Measurements from ENCODE around the gene NUDT8. TPM values are rescaled to one million over a fixed set of nuclear protein-coding genes. Genes with fewer than 3 reads are reported as not detected.

NUDT8 gene
- total RNA-seq, 1 donor from 2014 or later = 6.2 TPM

DNA sequence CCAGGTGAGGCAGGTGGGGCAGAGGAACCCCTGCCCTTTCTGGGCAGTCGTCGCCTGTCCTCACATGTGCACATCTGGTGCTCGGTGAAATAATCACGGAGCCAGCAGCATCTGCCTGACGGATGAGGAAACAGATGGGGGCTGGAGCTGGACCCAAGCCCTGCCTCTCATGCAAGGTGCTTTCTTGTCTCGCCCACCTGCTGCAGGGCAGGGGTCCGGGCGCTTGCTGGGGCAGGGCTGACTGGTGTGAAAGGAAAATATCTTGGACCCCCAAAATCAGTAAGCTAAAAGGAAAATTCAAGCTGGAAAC, 41.4 kb upstream of the NUDT8 start:
- no peak for TF ChIP-seq CTCF (IDR thresholded peaks at IDR 0.05; ENCODE audit: unreplicated experiment)
- no peak overlapping the region for H3K27ac Mint-ChIP-seq
- H3K4me1 Mint-ChIP-seq = peaks cover 24% of the 10 kb centered on the region
- no peaks in the 10 kb centered on the region for H3K27me3 Mint-ChIP-seq (ENCODE audit: low read depth)
- H3K36me3 Mint-ChIP-seq = no peaks in the 10 kb centered on the region
- peaks cover under 1% of the 10 kb centered on the region for H3K9me3 Mint-ChIP-seq
- no peak for DNase-seq (ENCODE audit: low spot score in 2 of 2, unreplicated experiment in 2 of 2)
- no peak overlapping the region for H3K4me3 Mint-ChIP-seq

GRCh38 chr11:67670316-67671210, 40.8 kb upstream of the NUDT8 start:
- no peak overlapping the region for H3K27ac Mint-ChIP-seq
- no peak for DNase-seq (ENCODE audit: low spot score in 2 of 2, unreplicated experiment in 2 of 2)
- no peak for TF ChIP-seq CTCF (IDR thresholded peaks at IDR 0.05; ENCODE audit: unreplicated experiment)

DNA sequence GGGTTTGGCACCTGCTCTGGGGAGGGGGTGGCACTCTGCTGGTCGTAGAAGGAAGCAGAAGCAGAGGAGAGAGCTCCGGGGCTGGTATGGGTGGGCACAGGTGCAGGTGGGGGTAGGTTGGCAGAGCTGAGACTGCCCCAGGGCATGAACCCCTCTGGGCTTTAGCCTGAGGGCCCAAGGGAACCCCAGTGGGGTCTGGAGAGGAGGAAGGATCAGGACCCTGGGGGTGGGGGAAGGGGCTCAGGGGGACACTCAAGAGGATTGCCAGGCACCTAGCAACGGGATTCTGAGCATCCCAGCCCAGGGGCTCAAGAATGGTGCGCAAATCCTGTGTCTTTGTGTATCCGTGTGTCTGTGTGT, 38.4 kb upstream of the NUDT8 start:
- Mint-ChIP-seq H3K4me3 (no peak overlapping the region), H3K9me3 (no peaks in the 10 kb centered on the region), H3K27ac (no peak overlapping the region), H3K27me3 (ENCODE audit: low read depth) (no peaks in the 10 kb centered on the region), H3K4me1 (no peaks in the 10 kb centered on the region), H3K36me3 (no peaks in the 10 kb centered on the region)
- DNase-seq (ENCODE audit: low spot score in 2 of 2, unreplicated experiment in 2 of 2) = no peak
- no peak for TF ChIP-seq CTCF (IDR thresholded peaks at IDR 0.05; ENCODE audit: unreplicated experiment)

More at GRCh38 chr11:67670316-67671210, 40.8 kb upstream of the NUDT8 start:
- Mint-ChIP-seq H3K27me3 (ENCODE audit: low read depth) (no peaks in the 10 kb centered on the region), H3K36me3 (no peaks in the 10 kb centered on the region), H3K9me3 (no peaks in the 10 kb centered on the region), H3K4me3 (no peak overlapping the region), H3K4me1 (peaks cover 24% of the 10 kb centered on the region)

DNA sequence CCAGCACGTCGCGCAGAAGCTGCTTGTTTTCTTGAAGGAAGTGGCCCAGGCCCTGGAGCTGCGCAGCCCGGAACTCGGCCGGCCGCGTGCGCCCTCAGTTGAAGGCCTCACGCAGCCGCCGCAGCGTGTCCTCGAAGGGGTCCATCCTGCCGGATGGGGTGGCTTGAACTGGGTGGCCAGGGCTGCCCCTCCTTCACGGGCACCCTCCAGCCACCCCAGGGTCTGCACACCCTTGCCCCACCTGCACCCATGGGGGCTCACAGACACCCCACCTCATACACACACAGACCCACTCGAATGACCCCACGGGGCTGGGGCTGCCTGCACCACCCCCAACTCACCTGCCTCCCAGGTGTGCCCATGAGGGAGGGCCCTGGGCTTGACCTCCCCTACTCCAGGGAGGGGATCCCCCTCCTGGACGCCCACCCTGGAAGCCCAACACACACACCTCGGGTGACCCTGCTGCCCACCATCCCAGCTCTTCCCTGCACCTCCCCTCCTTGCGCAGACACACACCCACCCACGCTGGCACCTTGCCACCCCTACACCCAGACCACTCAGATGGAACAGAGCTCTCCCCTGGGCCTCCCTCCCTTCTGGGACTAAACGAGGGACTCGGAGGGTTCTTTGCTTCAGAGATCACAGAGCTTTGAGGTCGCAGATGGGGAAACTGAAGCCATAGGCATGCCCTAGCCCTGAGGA, 37.9 kb upstream of the NUDT8 start:
- Mint-ChIP-seq H3K27me3 (ENCODE audit: low read depth) (no peaks in the 10 kb centered on the region), H3K9me3 (no peaks in the 10 kb centered on the region), H3K36me3 (no peaks in the 10 kb centered on the region), H3K27ac (no peak overlapping the region), H3K4me3 (no peak overlapping the region), H3K4me1 (no peaks in the 10 kb centered on the region)
- DNase-seq (ENCODE audit: low spot score in 2 of 2, unreplicated experiment in 2 of 2) = peak in 1 of 2 experiments; percentile 37
- no peak for TF ChIP-seq CTCF (IDR thresholded peaks at IDR 0.05; ENCODE audit: unreplicated experiment)

DNA sequence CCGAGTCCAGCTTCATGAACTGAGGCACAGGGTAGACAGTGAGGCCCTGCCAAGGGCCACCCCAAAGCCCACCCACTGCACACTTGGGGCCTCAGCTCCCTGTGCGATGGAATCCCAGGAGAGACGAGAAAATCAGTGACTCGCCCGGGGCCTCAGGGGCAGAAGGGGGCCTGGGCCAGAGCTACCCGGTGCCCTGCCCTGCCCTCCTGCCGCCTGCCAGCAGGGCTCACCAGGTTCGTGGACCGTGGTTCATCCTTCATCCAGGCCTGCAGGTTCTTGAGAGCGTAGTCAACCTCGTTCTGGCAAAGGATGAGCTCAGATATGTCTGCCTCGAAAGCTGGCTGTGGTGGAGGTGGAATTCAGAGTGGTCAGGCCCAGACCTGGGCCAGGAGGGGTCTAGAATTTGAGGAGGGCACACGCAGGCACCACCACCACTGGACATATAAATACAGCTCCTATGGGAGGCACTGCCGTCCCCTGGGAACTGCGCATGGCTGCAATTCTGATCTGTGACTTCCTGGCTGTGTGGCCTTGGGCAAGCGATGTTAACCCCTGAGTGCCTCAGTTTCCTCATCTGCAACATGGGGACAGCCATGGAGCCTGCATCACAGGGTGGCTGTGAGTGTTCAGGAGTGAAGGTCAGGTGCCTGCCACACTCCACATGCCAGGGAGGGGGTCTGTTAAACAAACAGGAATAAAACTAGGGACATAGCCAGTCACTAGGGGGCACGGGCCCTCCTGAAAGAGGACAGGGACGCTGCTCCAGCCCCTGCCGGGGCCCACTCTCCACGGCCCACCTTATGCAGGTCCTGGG, 37.1 kb upstream of the NUDT8 start:
- DNase-seq (ENCODE audit: low spot score in 2 of 2, unreplicated experiment in 2 of 2) = no peak
- no peaks in the 10 kb centered on the region for H3K9me3 Mint-ChIP-seq
- no peak overlapping the region for H3K4me3 Mint-ChIP-seq
- H3K27me3 Mint-ChIP-seq (ENCODE audit: low read depth) = no peaks in the 10 kb centered on the region
- TF ChIP-seq CTCF (IDR thresholded peaks at IDR 0.05; ENCODE audit: unreplicated experiment) = no peak
- no peaks in the 10 kb centered on the region for H3K36me3 Mint-ChIP-seq
- H3K27ac Mint-ChIP-seq = no peak overlapping the region
- H3K4me1 Mint-ChIP-seq = no peaks in the 10 kb centered on the region

All from mesothelial cell of epicardium (in vitro differentiated cells).